ENCODE data around the gene NPFF. TPM values are rescaled to one million over a fixed set of nuclear protein-coding genes. Genes with fewer than 3 reads are reported as not detected.
A peak's percentile ranks its signal among the peaks of the same experiment; 100 is the strongest.

The NPFF gene
- total and polyA plus RNA-seq, 8 donors, result 0.99 TPM; not detected in 7

GRCh38 chr12:53504004-53504920 is 3.0 kb downstream of the NPFF start:
- FAIRE-seq (no peak), DNase-seq (no peak), ATAC-seq (no peak)
- Histone ChIP-seq H3K4me1 (peaks cover 0 to 17% (median 7%) of the 10 kb centered on the region in 3 donors), H3K36me3 (peaks cover 0 to 12% (median 0%) of the 10 kb centered on the region in 3 donors), H3K27ac (no peak overlapping the region), H3K27me3 (no peaks in the 10 kb centered on the region), H3K4me3 (no peak overlapping the region), H3K9me3 (no peaks in the 10 kb centered on the region)
- TF ChIP-seq CTCF (IDR thresholded peaks at IDR 0.05), result no peak
- 75 to 78% methylated on average over 14 of the region's 14 CpGs for WGBS, 2 donors
- intact Hi-C loops (cut with DNase I), result no loop called here

GRCh38 chr12:53502983-53503728 is 4.1 kb downstream of the NPFF start:
- intact Hi-C loops (cut with DNase I), result no loop called here
- 69 to 75% methylated on average over 10 of the region's 10 CpGs for whole genome bisulfite sequencing, 2 donors

GRCh38 chr12:53502331-53502730 is 5.0 kb downstream of the NPFF start:
- H3K9me3 ChIP-seq, result no peaks in the 10 kb centered on the region
- peak in 1 of 6 donors; percentile 26 for DNase-seq
- peaks cover 0 to 12% (median 0%) of the 10 kb centered on the region in 3 donors for H3K36me3 ChIP-seq
- TF ChIP-seq CTCF (IDR thresholded peaks at IDR 0.05), result no peak
- FAIRE-seq, result no peak
- peak overlapping the region in 1 of 4 donors; percentile 80 for H3K4me3 ChIP-seq
- H3K27ac ChIP-seq, result peak overlapping the region in 3 of 4 donors; percentile 50 to 99 (median 98)
- intact Hi-C loops (cut with DNase I), result no loop called here
- 43 to 55% methylated on average over 9 of the region's 9 CpGs for WGBS, 2 donors
- H3K4me1 ChIP-seq, result peaks cover 0 to 17% (median 7%) of the 10 kb centered on the region in 3 donors
- no peak for ATAC-seq
- H3K27me3 ChIP-seq, result no peaks in the 10 kb centered on the region

More at GRCh38 chr12:53502983-53503728, 4.1 kb downstream of the NPFF start:
- H3K9me3 ChIP-seq, result no peaks in the 10 kb centered on the region
- H3K4me1 ChIP-seq, result peaks cover 0 to 17% (median 7%) of the 10 kb centered on the region in 3 donors
- no peaks in the 10 kb centered on the region for H3K27me3 ChIP-seq
- no peak for TF ChIP-seq CTCF (IDR thresholded peaks at IDR 0.05)
- H3K27ac ChIP-seq, result peak overlapping the region in 2 of 4 donors; percentile 50 to 51
- no peak overlapping the region for H3K4me3 ChIP-seq
- peaks cover 0 to 12% (median 0%) of the 10 kb centered on the region in 3 donors for H3K36me3 ChIP-seq
- FAIRE-seq (no peak), DNase-seq (peak in 1 of 6 donors; percentile 14), ATAC-seq (no peak)

GRCh38 chr12:53501615-53502181 is 5.6 kb downstream of the NPFF start:
- 52 to 66% methylated on average over 10 of the region's 10 CpGs for WGBS, 2 donors
- no peaks in the 10 kb centered on the region for H3K9me3 ChIP-seq
- FAIRE-seq (no peak), DNase-seq (peak in 2 of 6 donors; percentile 51 to 72), ATAC-seq (no peak)
- peaks cover 0 to 12% (median 0%) of the 10 kb centered on the region in 3 donors for H3K36me3 ChIP-seq
- H3K4me3 ChIP-seq, result peak overlapping the region; percentile 48 to 80 (median 68)
- intact Hi-C loops (cut with DNase I), result no loop called here
- H3K27ac ChIP-seq, result peak overlapping the region; percentile 96 to 99 (median 98)
- no peak for TF ChIP-seq CTCF (IDR thresholded peaks at IDR 0.05)
- H3K4me1 ChIP-seq, result peaks cover 0 to 17% (median 7%) of the 10 kb centered on the region in 3 donors
- no peaks in the 10 kb centered on the region for H3K27me3 ChIP-seq
